GM19099 (cell line): ENCODE data around the gene LSM12.

Source experiments
- POLR2A ChIP-seq: IDR thresholded peaks from 3 replicates; pipeline ENCODE4 v1.6.1; 2011; ENCODE audit warnings: low read depth; ENCODE audit not compliant: insufficient read length; ENCODE audit errors: extremely low read depth

Gene LSM12

DNA sequence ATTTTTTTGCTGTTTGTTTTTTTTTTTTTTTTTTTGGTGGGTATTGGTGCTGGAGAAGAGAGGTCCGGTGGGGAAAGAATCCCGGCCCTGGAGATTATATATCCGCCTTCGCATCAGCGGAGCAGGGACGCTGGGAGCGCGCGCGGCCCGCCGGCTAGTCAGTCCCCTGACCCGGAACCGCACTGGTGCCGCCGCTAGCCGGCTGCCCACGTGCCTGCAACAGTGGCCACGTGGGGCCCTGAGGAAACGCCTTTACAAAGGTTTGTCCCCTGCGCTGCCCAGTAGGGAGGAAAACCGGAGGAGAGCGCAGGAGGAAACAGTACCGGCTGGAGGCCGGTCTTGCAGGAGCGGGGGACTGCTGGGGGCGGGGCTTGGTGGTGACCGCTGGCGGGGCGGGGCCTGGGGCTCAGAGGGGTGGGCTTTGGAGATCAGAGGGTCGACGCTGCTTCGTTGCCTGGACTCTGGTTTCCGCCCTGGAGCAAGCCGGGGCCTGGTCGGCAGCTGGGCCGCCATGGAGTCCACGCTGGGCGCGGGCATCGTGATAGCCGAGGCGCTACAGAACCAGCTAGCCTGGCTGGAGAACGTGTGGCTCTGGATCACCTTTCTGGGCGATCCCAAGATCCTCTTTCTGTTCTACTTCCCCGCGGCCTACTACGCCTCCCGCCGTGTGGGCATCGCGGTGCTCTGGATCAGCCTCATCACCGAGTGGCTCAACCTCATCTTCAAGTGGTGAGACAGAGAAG is 4.2 kb upstream of the LSM12 start, which contains the start of gene G6PC3:
Gene G6PC3 (plus strand): TSS at position 281 of the 743 bp plus-strand sequence. CDS start 231 bp downstream, at position 512.
- peak; percentile 84 for TF ChIP-seq POLR2A

GRCh38 chr17:44069974-44070454 is 3.5 kb upstream of the LSM12 start:
- no peak for TF ChIP-seq POLR2A

- TF ChIP-seq POLR2A, result no peak
These were observed 1.1 kb upstream of the LSM12 start for GRCh38 chr17:44067545-44067940.

GRCh38 chr17:44065668-44066203 is 735 bp downstream of the LSM12 start:
- TF ChIP-seq POLR2A, result no peak

DNA sequence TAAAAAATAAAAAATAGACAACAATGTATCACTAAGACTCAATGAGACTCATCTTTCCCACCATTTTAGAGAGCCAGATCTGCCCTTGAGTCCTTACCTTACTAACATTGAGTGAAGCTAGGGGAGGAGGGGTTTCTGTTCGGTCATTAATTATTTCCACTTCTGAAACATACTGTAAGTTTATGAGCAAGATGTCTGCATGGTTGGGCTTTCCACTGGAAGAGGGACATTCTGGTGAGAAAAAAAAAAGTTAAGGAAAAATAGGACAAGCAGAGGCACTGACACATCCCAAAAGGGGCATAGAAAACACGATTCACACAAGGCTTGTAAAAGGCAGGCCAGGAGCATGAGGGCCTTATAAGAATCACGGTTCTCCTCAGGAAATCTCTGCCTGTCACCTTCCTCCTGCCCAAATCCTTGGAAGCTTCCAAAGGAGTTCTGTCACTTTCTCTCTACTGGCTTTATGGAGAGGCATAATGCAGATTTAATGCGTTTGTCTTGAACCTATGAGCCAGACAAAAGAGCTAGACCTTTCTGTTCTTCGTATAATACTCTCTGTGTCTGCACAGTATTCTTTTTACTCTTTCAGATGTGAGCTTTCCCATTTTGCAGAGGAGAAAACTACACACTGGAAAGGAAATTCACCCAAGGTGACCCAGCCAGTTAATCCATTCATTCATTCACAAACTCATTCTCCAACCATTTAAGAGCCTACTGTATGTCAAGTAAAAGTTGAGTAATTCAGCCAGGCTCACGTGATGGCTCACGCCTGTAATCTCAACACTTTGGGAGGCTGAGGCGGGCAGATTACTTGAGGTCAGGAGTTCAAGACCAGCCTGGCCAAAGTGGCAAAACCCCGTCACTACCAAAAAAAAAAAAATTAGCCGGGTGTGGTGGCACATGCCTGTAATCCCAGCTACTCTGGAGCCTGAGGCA is 2.5 kb downstream of the LSM12 start:
- no peak for TF ChIP-seq POLR2A

DNA sequence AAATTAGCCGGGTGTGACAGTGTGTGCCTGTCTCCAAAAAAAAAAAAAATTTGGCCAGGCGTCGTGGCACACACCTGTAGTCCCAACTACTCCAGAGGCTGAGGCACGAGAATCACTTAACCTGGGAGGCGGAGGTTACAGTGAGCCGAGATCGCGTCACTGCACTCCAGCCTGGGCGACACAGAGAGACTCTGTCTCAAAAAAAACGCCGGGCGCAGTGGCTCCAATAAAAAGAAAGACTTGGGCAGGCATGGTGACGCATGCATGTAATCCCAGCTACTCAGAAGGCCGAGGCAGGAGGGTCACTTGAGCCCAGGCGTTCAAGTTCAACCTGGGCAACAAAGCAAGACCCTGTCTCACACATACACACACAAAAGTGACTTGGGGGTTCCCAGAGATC is 3.6 kb downstream of the LSM12 start:
- no peak for TF ChIP-seq POLR2A

- TF ChIP-seq POLR2A, result no peak
These were observed 5.0 kb downstream of the LSM12 start for GRCh38 chr17:44061446-44061845.

GRCh38 chr17:44059101-44059892 is 7.2 kb downstream of the LSM12 start:
- TF ChIP-seq POLR2A, result no peak

GRCh38 chr17:44053125-44053872 is 13.2 kb downstream of the LSM12 start:
- TF ChIP-seq POLR2A, result no peak

GRCh38 chr17:44049294-44050060 is 17.0 kb downstream of the LSM12 start:
- TF ChIP-seq POLR2A, result no peak

GRCh38 chr17:44045486-44045885 is 21.0 kb downstream of the LSM12 start:
- TF ChIP-seq POLR2A, result no peak

DNA sequence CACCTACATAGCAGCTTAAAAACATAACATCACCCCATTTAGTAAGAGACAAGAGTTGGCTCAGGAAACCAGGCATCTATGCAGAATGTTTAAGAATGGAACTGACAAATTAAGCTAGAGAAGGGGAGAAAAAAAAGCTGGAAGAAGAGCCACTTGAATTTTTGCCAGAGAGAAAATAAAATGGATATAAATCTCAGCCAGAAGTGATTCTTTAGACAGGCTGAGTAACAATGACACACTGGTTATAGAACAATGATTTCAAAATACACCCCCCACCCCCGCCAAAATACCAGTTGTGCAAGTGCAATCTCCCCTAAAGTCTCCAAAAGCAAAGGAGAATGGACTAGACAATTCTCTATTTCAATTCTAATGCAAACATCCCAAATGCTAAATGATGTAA is 22.4 kb downstream of the LSM12 start:
- TF ChIP-seq POLR2A, result no peak

DNA sequence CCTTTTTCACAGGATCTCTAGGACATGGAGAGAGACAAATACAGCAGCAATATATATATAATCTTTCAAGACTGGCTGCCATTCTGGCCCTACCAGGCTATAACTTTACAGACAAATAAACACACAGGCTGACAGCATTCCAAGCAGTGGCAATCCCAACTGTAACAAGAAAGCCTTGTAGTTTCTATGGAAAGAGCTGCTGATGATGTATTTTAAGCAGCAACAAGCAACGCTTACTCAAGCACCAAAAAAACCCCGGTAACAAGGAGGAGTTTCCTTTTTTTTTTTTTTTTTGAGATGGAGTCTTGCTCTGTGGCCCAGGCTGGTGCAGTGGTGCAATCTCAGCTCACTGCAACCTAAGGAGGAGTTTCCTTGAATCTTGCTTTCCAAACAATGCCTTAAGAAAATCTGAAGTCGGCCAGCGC is 23.2 kb downstream of the LSM12 start:
- TF ChIP-seq POLR2A, result no peak

- TF ChIP-seq POLR2A, result no peak
These were observed 26.4 kb downstream of the LSM12 start for GRCh38 chr17:44039829-44040635.
